GM21515 (cell line): ENCODE measurements around the gene TMLHE.
A peak's percentile ranks its signal among the peaks of the same experiment; 100 is the strongest.
"Not testable (repeated sequence)": the region's sequence is repeated elsewhere in the genome, so short reads cannot be mapped to it uniquely, and the experiment has no call there.

Source experiments
- ATAC-seq: cut with Tn5 transposase; IDR thresholded peaks from one replicate; pipeline ENCODE4 v1.9.1; 2021; ENCODE audit not compliant: unreplicated experiment

TMLHE gene

GRCh38 chrX:155612312-155613224, at the start of gene TMLHE, which contains the start of gene SPRY3:
Gene TMLHE (minus strand): TSS chrX:155612952. CDS start chrX:155545276, 67,676 bp downstream.
Gene SPRY3 (plus strand): TSS chrX:155612586.
- peak; percentile 95 for ATAC-seq

GRCh38 chrX:155662282-155662681, 49.5 kb upstream of the TMLHE start:
- ATAC-seq, result no peak

- ATAC-seq, result no peak
Observed at GRCh38 chrX:155645180-155645579, 32.4 kb upstream of the TMLHE start.

GRCh38 chrX:155643240-155643639, 30.5 kb upstream of the TMLHE start:
- ATAC-seq, result no peak

- not testable (repeated sequence) for ATAC-seq
Observed at GRCh38 chrX:155641371-155641770, 28.6 kb upstream of the TMLHE start.

GRCh38 chrX:155637714-155638113, 25.0 kb upstream of the TMLHE start:
- ATAC-seq, result no peak

- ATAC-seq, result not testable (repeated sequence)
Observed at GRCh38 chrX:155635019-155635418, 22.3 kb upstream of the TMLHE start.

GRCh38 chrX:155632431-155633100, 19.8 kb upstream of the TMLHE start:
- ATAC-seq, result no peak

GRCh38 chrX:155620110-155620509, 7.4 kb upstream of the TMLHE start:
- not testable (repeated sequence) for ATAC-seq

GRCh38 chrX:155615938-155616337, 3.2 kb upstream of the TMLHE start:
- ATAC-seq, result no peak

GRCh38 chrX:155613927-155614559, 1.3 kb upstream of the TMLHE start:
- ATAC-seq, result no peak

- no peak for ATAC-seq
Observed at GRCh38 chrX:155611302-155611701, 1.4 kb downstream of the TMLHE start.

- no peak for ATAC-seq
Observed at GRCh38 chrX:155592981-155593380, 19.8 kb downstream of the TMLHE start.

GRCh38 chrX:155592331-155592730, 20.4 kb downstream of the TMLHE start:
- ATAC-seq, result no peak

- no peak for ATAC-seq
Observed at GRCh38 chrX:155577682-155578081, 35.1 kb downstream of the TMLHE start.

GRCh38 chrX:155563099-155563498, 49.7 kb downstream of the TMLHE start:
- ATAC-seq, result no peak

- ATAC-seq, result no peak
Observed at GRCh38 chrX:155544881-155545280, 67.9 kb downstream of the TMLHE start.

- ATAC-seq, result no peak
Observed at GRCh38 chrX:155535866-155536265, 76.9 kb downstream of the TMLHE start.

- ATAC-seq, result no peak
Observed at GRCh38 chrX:155534800-155535199, 78.0 kb downstream of the TMLHE start.

- ATAC-seq, result not testable (repeated sequence)
Observed at GRCh38 chrX:155527023-155527422, 85.7 kb downstream of the TMLHE start.

GRCh38 chrX:155514225-155514624, 98.5 kb downstream of the TMLHE start:
- ATAC-seq, result no peak

- ATAC-seq, result no peak
Observed at GRCh38 chrX:155505296-155505695, 107.5 kb downstream of the TMLHE start.
